GM21737 (cell line): ENCODE results near the gene EFCAB5.

ENCODE experiments used
- ATAC-seq: cut with Tn5 transposase; IDR thresholded peaks from one replicate; pipeline ENCODE4 v1.9.1; 2021; ENCODE audit warnings: mild to moderate bottlenecking, moderate library complexity; ENCODE audit not compliant: unreplicated experiment

EFCAB5 gene

DNA sequence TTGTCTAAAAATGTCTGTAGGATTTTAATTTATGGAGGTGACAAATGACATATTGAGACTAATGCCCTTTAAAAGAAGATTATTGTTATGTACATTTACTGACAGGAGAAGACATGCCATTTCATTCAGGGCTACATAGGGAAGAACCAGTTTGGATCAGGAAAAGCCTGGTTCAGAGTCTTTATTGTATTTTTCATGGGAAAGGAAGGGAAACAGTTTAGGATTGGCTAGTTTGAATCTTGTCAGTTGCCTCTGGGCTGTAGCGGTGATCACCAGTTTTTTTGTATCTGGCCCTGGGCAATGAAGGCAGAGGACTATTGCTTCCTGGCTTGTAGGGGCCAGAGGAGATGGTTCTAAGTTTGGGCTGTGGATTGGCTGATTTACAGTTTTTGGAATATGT, 206.9 kb downstream of the EFCAB5 start:
- ATAC-seq = no peak

- ATAC-seq = no peak
Observed at GRCh38 chr17:30151471-30151870, 210.0 kb downstream of the EFCAB5 start.

DNA sequence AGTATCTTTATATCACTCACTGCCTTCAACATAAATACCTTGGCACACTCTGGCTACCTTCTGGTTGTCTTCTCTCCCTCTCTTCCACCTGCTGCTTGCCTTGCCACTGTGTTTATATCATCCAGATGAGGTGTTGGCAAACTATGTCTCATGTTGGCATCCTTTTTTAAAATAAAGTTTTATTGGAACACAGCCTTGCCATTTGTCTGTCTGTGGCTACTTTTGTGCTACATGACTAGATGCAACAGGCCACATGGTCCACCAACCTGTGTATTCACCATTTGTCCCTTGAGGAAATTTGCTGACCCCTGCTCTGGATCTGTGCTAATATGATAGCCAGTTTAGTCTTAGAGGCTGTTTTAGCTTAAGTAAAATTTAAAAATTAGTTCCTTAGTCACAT, 212.0 kb downstream of the EFCAB5 start:
- no peak for ATAC-seq

- ATAC-seq = no peak
Observed at GRCh38 chr17:30155389-30155788, 214.0 kb downstream of the EFCAB5 start.
